Measurements from ENCODE around the gene CAPN14.

The CAPN14 gene

DNA sequence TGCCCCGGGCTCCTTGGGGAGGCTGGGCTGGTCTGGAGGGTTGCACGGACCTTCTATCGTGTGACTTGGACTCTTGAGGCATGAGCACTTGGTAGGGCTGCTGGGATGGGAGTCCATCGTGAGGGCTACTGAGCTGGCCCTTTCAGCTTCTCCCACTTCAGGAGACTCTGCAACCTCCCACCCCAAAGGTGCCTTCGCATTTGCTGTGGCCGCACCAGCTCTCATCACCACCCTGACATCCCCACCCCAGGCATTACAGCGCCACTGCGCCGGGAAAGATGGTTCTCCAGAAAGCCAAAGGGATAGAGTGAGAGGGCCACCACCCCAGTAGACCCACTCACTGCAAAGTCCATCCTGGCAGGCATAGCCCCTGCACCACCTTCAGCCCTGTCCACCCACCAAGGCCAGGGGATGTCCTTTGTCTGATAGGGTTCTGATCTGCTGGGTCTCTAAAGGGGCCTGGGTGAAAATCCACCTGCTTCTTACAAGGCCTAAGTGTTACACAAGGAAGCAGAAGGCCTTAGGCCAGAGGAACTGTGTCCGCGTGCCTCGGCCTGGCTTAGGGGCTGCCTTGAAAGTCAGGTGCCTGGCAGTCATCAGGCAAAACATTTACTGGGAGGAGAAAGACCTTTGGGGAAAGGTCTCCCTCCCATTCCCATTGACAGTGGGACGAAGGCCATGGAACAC lies 21.7 kb upstream of the CAPN14 start:
- Histone ChIP-seq H2BK15ac (ENCODE audit: low read length) (no peak overlapping the region), H3K4me3 (ENCODE audit: low read length in 2 of 2) (no peak overlapping the region), H2AFZ (ENCODE audit: low read length) (no peak overlapping the region), H3K27ac (replicated peaks; ENCODE audit: low read length) (no peak overlapping the region), H3K27me3 (ENCODE audit: control insufficient read depth in 3 of 3, insufficient read depth in 3 of 3, low read depth in 1 of 3, low read length in 3 of 3) (peaks cover 0 to 2% (median 0%) of the 10 kb centered on the region in 3 experiments), H3K36me3 (replicated peaks in 1 of 2; ENCODE audit: control insufficient read depth in 2 of 2, insufficient read depth in 2 of 2, low read length in 2 of 2) (no peaks in the 10 kb centered on the region), H3K9me3 (replicated peaks in 1 of 2; ENCODE audit: control insufficient read depth in 2 of 2, insufficient read depth in 1 of 2, low read depth in 1 of 2, low read length in 2 of 2) (no peaks in the 10 kb centered on the region), H2BK120ac (ENCODE audit: low read depth, low read length) (no peak overlapping the region), H3K4me2 (ENCODE audit: insufficient read depth, low read length, poor library complexity, severe bottlenecking) (no peak overlapping the region), H3K23ac (ENCODE audit: low read depth, low read length, poor library complexity) (peak overlapping the region; percentile 26), H3K14ac (ENCODE audit: low read length) (no peak overlapping the region), H4K91ac (ENCODE audit: low read depth, low read length, poor library complexity) (no peak overlapping the region), H2BK5ac (ENCODE audit: low read length) (no peak overlapping the region), H3K79me1 (ENCODE audit: low read depth, low read length) (no peaks in the 10 kb centered on the region), H4K8ac (ENCODE audit: low read depth, low read length) (no peak overlapping the region), H2AK5ac (ENCODE audit: low read depth, low read length) (no peak overlapping the region), H2BK12ac (ENCODE audit: low read length) (no peak overlapping the region), H3K4me1 (ENCODE audit: control insufficient read depth in 2 of 2, insufficient read depth in 1 of 2, low read depth in 1 of 2, low read length in 2 of 2) (peaks cover 0 to 3% of the 10 kb centered on the region in 2 donors), H3K4ac (ENCODE audit: low read length) (no peak overlapping the region), H3K9ac (ENCODE audit: low read depth, low read length, poor library complexity) (peak overlapping the region; percentile 6), H3K18ac (ENCODE audit: low read length) (no peak overlapping the region)
- no peak for DNase-seq (ENCODE audit: low spot score)
- WGBS, 2 donors (ENCODE audit: extremely low coverage in 2 of 2, insufficient read length in 2 of 2, insufficient replicate concordance in 1 of 2): no CpG with 5 or more reads among the region's 13 CpGs

GRCh38 chr2:31238126-31238905 lies 21.0 kb upstream of the CAPN14 start:
- Histone ChIP-seq H3K14ac (ENCODE audit: low read length) (no peak overlapping the region), H3K4ac (ENCODE audit: low read length) (no peak overlapping the region)
- WGBS, 2 donors (ENCODE audit: extremely low coverage in 2 of 2, insufficient read length in 2 of 2, insufficient replicate concordance in 1 of 2): no CpG with 5 or more reads among the region's 10 CpGs

DNA sequence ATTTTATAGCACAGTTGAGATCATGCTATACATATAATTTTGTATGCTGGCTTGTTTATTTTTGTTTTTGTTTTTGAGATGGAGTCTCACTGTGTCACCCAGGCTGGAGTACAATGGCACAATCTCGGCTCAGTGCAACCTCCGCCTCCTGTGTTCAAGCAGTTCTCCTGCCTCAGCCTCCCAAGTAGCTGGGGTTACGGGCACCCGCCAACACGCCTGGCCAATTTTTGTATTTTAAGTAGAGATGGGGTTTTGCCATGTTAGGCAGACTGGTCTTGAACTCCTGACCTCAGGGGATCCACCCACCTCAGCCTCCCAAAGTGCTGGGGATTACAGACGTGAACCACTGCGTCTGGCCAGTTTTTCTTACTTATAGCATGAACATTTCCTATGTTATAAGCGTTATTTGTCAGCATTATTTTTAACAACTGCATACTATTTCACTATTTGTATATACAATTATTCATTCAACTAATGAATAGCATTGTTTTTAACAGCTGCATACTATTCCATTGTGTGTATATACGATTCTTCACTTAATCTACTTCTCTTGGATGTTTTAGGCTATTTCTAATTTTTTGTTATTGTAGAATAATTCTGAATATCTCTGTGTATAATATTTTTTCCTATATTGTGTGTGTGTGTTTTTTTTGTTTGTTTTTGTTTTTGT lies 20.2 kb upstream of the CAPN14 start:
- Histone ChIP-seq H2BK5ac (ENCODE audit: low read length) (no peak overlapping the region), H2BK120ac (ENCODE audit: low read depth, low read length) (no peak overlapping the region), H2AFZ (ENCODE audit: low read length) (no peak overlapping the region), H2BK15ac (ENCODE audit: low read length) (no peak overlapping the region), H3K4me3 (ENCODE audit: low read length in 2 of 2) (no peak overlapping the region), H2AK5ac (ENCODE audit: low read depth, low read length) (no peak overlapping the region), H3K18ac (ENCODE audit: low read length) (no peak overlapping the region), H3K79me1 (ENCODE audit: low read depth, low read length) (no peaks in the 10 kb centered on the region), H2BK12ac (ENCODE audit: low read length) (no peak overlapping the region), H3K27ac (replicated peaks; ENCODE audit: low read length) (no peak overlapping the region), H4K91ac (ENCODE audit: low read depth, low read length, poor library complexity) (no peak overlapping the region), H3K14ac (ENCODE audit: low read length) (no peak overlapping the region), H3K4me2 (ENCODE audit: insufficient read depth, low read length, poor library complexity, severe bottlenecking) (no peak overlapping the region), H3K27me3 (ENCODE audit: control insufficient read depth in 3 of 3, insufficient read depth in 3 of 3, low read depth in 1 of 3, low read length in 3 of 3) (peaks cover 0 to 2% (median 0%) of the 10 kb centered on the region in 3 experiments), H4K8ac (ENCODE audit: low read depth, low read length) (no peak overlapping the region), H3K9me3 (replicated peaks in 1 of 2; ENCODE audit: control insufficient read depth in 2 of 2, insufficient read depth in 1 of 2, low read depth in 1 of 2, low read length in 2 of 2) (no peaks in the 10 kb centered on the region), H3K4me1 (ENCODE audit: control insufficient read depth in 2 of 2, insufficient read depth in 1 of 2, low read depth in 1 of 2, low read length in 2 of 2) (peaks cover 0 to 5% of the 10 kb centered on the region in 2 donors), H3K36me3 (replicated peaks in 1 of 2; ENCODE audit: control insufficient read depth in 2 of 2, insufficient read depth in 2 of 2, low read length in 2 of 2) (no peaks in the 10 kb centered on the region), H3K23ac (ENCODE audit: low read depth, low read length, poor library complexity) (no peak overlapping the region), H3K4ac (ENCODE audit: low read length) (no peak overlapping the region), H3K9ac (ENCODE audit: low read depth, low read length, poor library complexity) (no peak overlapping the region)
- DNase-seq (ENCODE audit: low spot score): no peak
- no CpG with 5 or more reads among the region's 9 CpGs for WGBS, 2 donors (ENCODE audit: extremely low coverage in 2 of 2, insufficient read length in 2 of 2, insufficient replicate concordance in 1 of 2)

More at GRCh38 chr2:31238126-31238905, 21.0 kb upstream of the CAPN14 start:
- Histone ChIP-seq H4K91ac (ENCODE audit: low read depth, low read length, poor library complexity) (no peak overlapping the region), H3K4me3 (ENCODE audit: low read length in 2 of 2) (no peak overlapping the region), H2BK15ac (ENCODE audit: low read length) (no peak overlapping the region), H3K27ac (replicated peaks; ENCODE audit: low read length) (no peak overlapping the region), H2BK5ac (ENCODE audit: low read length) (no peak overlapping the region), H4K8ac (ENCODE audit: low read depth, low read length) (no peak overlapping the region), H3K79me1 (ENCODE audit: low read depth, low read length) (no peaks in the 10 kb centered on the region), H3K23ac (ENCODE audit: low read depth, low read length, poor library complexity) (no peak overlapping the region), H3K4me1 (ENCODE audit: control insufficient read depth in 2 of 2, insufficient read depth in 1 of 2, low read depth in 1 of 2, low read length in 2 of 2) (peaks cover 0 to 3% of the 10 kb centered on the region in 2 donors), H3K4me2 (ENCODE audit: insufficient read depth, low read length, poor library complexity, severe bottlenecking) (no peak overlapping the region), H2AFZ (ENCODE audit: low read length) (no peak overlapping the region), H3K18ac (ENCODE audit: low read length) (no peak overlapping the region), H2BK120ac (ENCODE audit: low read depth, low read length) (no peak overlapping the region), H3K9me3 (replicated peaks in 1 of 2; ENCODE audit: control insufficient read depth in 2 of 2, insufficient read depth in 1 of 2, low read depth in 1 of 2, low read length in 2 of 2) (no peaks in the 10 kb centered on the region), H2AK5ac (ENCODE audit: low read depth, low read length) (no peak overlapping the region), H2BK12ac (ENCODE audit: low read length) (no peak overlapping the region), H3K36me3 (replicated peaks in 1 of 2; ENCODE audit: control insufficient read depth in 2 of 2, insufficient read depth in 2 of 2, low read length in 2 of 2) (no peaks in the 10 kb centered on the region), H3K27me3 (ENCODE audit: control insufficient read depth in 3 of 3, insufficient read depth in 3 of 3, low read depth in 1 of 3, low read length in 3 of 3) (peaks cover 0 to 2% (median 0%) of the 10 kb centered on the region in 3 experiments), H3K9ac (ENCODE audit: low read depth, low read length, poor library complexity) (no peak overlapping the region)
- no peak for DNase-seq (ENCODE audit: low spot score)
